ENCODE data around the gene ENTHD1.
"Not testable (repeated sequence)": the region's sequence is repeated elsewhere in the genome, so short reads cannot be mapped to it uniquely, and the experiment has no call there.

ENTHD1 gene

DNA sequence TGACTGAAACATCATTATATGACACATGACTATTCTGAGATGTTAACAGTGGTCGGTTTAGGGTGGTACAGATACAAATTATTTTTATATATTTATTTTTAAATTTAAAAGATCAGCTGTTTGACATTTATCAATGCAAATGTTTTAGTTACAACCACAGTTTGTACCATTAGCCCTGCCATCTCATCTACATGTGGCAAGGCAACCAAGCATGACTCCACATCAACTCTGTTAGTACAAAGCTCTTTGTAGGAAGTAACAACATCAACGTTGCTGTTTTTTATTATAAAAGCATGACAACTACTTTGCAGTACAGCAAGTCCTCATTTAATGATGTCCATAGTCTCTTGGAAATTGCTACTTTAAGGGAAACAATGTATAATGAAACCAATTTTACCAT lies 40.8 kb downstream of the ENTHD1 start:
- no peak for DNase-seq (ENCODE audit: extremely low read depth in 1 of 2, low read depth in 1 of 2)

DNA sequence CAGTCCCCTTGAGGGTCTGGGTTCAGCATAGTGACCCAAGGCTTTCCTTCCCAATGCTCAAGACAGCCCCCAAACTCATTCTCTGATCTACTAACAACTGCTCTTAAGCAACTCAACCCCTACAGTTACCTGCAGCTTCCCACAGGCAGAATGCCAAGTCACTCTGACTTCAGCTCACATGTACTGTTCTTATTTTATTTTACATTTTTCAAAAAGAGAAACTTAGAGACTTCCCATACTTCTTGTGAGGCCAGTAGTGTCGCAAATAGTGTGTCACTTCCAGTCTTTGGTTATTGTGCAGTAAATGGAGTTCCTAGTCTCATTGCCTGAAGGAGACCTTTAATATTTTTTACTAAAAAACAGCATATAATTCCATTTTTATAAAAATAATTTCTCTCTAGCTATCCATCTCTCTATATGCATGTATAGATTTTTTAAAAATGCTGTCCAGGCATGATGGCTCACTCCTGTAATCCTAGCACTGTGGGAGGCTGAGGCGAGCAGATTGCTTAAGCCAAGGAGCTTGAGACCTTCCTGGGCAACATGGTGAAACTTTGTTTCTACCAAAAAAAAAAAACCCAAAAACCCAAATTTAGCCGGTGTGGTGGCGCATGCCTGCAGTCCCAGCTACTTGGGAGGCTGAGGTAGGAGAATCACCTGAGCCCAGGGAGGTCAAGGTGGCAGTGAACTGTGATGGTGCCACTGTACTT lies 41.8 kb downstream of the ENTHD1 start:
- DNase-seq (ENCODE audit: extremely low read depth in 1 of 2, low read depth in 1 of 2) = no peak

DNA sequence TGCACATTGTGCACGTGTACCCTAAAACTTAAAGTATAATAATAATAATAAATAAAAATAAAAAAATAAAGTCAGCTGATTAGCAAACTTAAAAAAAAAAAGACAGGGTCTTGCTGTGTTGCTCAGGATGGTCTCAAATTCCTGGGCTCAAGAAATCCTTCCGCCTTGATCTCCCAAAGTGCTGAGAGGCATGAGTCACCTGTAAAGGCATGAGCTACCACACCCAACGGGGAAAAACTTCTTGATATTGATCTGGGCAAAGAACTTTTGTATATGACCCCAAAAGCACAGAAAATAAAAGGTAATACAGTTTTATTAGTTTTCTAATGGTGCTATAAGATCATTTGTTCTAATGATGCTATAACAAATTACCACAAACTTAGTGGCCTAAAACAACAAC lies 46.1 kb downstream of the ENTHD1 start:
- no peak for DNase-seq (ENCODE audit: extremely low read depth in 1 of 2, low read depth in 1 of 2)

DNA sequence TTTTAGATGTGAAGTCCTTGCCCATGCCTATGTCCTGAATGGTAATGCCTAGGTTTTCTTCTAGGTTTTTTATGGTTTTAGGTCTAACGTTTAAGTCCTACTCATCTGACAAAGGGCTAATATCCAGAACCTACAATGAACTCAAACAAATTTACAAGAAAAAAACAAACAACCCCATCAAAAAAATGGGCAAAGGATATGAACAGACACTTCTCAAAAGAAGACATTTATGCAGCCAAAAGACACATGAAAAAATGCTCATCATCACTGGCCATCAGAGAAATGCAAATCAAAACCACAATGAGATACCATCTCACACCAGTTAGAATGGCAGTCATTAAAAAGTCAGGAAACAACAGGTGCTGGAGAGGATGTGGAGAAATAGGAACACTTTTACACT lies 47.0 kb downstream of the ENTHD1 start:
- not testable (repeated sequence) for DNase-seq (ENCODE audit: extremely low read depth in 1 of 2, low read depth in 1 of 2)

DNA sequence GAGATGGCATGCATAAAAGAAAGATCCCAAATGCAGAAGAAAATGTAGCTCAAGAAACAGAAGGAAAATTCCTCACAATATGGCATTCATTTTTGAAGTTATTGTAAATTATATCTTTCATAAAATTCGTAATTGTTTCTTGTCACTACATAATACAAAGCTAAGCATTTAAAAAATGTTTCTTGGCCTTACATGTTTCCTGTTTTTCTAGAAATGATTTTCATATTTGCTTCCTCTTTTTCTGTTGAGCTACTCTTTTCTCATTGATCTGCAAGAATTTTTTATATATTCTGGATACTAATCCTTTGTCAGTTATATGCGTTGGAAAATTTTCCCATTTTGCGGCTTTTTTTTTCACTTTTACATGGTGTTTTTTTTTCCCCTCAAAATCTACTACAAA lies 48.0 kb downstream of the ENTHD1 start:
- DNase-seq (ENCODE audit: extremely low read depth in 1 of 2, low read depth in 1 of 2) = no peak

DNA sequence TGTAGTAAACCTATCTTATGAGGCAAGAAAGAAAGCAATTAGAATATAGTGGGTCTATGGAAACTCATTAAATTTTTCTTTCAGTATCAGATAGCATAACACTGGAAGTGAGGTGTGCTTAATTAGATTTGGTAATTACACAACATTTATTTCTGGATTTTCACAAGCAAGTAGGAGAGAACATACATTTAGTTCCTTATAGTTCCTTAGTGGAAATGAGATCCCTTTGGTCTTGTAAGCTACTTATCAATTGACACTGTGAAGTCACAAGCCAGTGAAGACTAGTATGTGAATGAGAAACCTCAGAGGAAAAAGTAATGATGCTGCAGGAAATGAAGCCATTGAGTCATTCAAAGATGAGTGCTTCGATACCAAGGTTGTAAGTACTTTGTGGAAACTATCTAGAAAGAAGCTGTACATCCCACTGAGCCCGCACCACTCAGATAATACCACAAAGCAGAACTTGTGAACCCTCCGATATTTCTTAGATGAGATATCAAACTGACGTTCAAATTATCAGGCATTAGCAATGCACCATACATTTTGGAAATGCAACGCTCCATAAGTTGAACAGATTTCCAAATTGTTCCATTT lies 53.5 kb downstream of the ENTHD1 start:
- no peak for DNase-seq (ENCODE audit: extremely low read depth in 1 of 2, low read depth in 1 of 2)

DNA sequence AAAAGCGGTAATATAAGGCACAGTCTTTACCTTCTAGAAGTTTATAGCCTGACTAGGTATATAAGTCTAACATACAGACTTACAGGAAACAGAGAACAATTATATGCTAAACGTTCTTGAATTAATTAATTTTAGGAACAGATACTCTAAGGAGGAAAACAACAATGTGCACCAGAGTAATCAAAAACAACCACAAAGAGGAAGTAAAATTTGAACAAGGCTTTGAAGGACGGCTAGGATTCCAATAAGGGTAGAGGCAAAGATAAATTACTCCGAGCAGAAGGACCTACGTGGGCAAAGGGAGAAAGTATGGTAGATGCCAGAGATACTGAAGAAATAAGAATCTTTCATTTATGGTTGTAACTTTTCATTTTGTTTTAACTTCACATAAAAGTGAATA lies 54.4 kb downstream of the ENTHD1 start:
- no peak for DNase-seq (ENCODE audit: extremely low read depth in 1 of 2, low read depth in 1 of 2)

DNA sequence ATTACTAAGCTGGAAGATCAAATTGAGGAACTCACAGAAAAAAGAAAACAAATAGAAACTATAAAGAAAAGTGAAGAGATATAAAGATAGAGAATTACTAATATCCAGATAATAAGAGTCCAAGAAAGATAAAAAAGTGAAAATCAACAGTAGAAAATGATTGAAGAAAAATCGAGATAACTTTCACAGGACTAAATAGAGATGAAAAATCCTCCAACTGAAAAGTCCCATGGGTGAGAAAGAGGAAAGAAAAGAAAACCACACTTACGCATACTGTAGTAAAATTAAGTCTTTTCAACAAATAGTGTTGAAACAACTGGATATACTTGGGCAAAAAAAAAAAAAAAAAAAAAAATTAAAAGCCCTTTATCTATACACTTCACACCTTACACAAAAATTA lies 60.0 kb downstream of the ENTHD1 start:
- DNase-seq (ENCODE audit: extremely low read depth in 1 of 2, low read depth in 1 of 2) = no peak

DNA sequence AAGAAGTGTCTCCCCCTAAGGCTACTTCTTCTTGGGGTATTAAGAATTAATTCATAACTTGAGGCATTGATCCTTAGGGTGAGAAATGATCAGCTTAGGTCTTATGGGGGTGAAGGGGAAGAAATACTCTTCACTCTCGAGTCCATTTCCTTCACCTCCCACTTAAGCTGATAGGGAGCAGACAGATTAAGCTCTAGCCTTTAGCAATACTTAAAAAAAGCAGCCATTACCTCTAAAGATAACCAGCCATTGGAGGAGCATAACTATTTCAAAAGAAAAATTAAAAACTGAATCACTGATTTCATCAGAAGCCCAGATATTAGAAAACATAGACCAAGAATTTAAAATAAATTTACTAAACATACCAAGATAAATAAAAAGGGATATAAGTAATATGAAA lies 60.5 kb downstream of the ENTHD1 start:
- DNase-seq (ENCODE audit: extremely low read depth in 1 of 2, low read depth in 1 of 2) = no peak

DNA sequence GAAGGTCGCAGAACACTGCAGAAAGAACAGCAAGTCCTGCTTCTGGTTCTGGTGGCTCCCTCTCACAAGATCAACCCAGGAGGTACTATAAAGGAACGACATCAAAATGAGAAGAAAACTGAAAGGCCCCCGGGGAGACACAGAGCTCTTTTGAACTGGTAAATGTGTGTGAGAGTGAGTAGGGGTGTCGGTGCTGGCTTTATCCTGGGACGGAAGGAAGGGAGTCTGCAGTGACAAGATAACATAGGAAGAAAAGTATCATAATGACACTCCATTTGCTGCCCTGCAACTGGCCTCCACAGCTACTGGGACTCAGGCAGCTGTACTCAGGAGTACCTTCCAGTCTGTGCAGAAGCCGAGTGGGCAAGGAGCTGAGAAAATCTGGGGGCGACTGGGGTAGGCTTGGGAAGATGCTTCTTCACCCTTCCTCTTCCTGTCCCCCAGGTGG lies 60.9 kb downstream of the ENTHD1 start:
- no peak for DNase-seq (ENCODE audit: extremely low read depth in 1 of 2, low read depth in 1 of 2)

DNA sequence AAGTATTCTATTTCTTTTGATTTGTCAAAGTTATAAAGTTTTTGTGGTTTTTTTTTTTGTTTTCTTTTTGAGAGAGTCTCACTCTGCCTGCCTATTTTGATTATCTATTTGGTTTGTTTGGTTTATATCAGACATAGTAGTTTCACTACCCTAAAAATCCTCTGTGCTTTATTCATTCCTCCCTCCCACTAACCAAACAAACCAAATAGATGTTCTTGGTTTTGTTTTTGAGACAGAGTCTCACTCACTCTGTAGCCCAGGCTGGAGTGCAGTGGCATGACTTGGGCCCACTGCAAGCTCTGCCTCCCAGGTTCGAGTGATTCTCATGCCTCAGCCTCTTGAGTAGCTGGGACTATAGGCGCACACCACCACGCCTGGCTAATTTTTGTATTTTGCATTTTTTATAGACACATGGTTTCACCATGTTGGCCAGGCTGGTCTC lies 67.9 kb downstream of the ENTHD1 start:
- no peak for DNase-seq (ENCODE audit: extremely low read depth in 1 of 2, low read depth in 1 of 2)

DNA sequence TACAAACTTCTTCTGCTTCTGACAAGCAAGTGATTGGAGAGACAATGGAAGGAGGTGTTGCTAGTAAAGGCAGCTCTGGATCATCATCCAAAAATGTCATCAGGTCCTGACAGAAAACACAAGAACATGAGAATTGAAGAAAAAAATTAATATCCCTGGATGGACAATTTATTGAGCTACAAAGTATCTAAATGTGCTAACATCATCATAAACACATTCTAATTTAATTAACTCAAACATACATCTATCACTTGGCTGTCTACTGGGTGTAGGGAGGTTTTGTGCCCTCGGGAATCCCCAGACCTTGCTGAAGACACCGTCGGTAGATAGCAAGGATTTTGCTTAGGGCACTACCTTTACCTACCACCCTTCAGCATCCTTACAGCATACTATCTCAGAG lies 72.6 kb downstream of the ENTHD1 start:
- DNase-seq (ENCODE audit: extremely low read depth in 1 of 2, low read depth in 1 of 2) = no peak

DNA sequence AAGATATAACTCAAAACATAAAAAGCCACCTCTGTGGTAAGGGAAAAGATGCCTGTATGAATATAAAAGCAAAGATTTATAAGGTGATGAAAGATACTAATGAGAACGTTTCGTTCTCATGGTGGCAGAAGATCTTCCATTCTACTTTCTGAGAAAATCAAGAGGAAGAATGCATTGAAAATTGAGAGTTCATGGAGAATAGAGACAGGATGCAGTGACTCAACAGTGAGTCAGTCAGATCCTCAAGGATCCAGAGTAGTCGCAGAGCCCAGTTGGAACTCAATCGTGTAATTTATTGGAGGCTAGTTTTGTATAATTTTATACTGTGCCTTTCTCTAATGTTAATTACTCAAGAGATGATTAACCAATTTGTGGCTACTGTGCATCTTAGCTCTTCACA lies 73.3 kb downstream of the ENTHD1 start:
- no peak for DNase-seq (ENCODE audit: extremely low read depth in 1 of 2, low read depth in 1 of 2)

DNA sequence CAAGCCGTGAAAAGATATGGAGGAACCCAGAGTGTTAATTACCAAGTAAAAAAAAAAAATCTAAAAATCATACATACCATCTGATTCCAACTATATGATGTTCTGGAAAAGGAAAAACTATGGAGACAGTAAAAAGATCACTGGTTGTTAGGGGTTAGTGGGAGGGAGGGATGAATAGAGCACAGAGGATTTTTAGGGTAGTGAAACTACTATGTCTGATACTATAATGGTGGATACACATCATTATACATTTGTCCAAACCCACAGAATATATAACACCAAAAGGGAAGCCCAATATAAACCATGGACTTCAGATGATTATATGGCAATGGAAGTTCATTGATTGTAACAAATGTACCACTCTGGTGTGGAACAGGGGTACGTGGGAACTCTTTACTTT lies 74.1 kb downstream of the ENTHD1 start:
- DNase-seq (ENCODE audit: extremely low read depth in 1 of 2, low read depth in 1 of 2) = no peak

DNA sequence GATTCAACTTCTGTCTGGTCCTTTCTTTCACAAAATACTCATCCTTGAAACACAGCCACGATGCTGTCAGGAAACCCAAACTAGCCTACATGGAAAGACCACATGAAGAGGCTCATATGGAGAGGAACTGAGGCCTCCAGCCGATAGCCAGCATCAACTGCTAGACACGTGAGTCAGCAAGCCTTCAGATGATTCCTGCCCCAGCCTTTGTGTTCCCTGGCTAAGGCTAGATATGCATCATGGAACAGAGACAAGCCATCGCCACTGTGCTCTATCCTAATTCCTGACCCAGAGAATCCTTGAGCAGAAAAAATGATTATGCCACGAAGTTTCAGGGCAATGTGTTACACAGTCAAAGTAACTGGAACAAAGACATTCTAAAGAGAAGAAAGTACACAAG lies 75.5 kb downstream of the ENTHD1 start:
- DNase-seq (ENCODE audit: extremely low read depth in 1 of 2, low read depth in 1 of 2) = no peak

DNA sequence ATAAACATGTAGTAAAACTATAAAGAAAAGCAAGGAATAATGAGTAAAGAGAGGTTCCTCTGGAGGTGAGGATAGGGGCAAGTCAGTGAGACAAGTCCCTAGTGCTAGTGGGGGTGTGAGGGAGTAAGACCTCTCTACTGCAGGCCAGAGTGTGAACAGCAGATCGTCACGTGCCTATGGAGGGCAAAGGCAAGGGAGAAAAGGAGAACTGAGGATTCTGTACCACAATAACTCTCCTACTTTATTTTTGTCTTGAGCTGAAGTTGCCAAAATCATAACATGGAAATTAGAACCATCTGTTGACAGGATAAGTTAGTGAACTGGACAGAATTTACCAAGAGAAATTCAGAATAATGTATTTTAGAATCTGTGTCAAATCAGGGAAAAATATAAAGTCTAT lies 77.6 kb downstream of the ENTHD1 start:
- DNase-seq (ENCODE audit: extremely low read depth in 1 of 2, low read depth in 1 of 2) = no peak

DNA sequence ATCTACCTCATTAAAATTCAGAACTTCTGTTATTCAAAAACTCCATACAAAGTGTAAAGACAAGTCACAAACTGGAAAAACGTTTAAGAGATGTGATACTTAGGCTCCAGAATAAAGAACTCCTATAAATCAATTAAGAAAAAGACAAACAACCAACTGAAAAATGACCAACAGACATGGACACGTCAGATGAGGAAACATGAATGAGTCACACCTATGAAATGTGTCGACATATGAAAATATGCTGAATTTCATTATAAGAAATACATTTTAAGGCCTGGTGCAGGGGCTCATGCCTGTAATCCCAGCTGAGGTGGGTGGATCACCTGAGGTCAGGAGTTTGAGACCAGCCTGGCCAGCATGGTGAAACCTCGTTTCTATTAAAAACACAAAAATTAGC lies 78.7 kb downstream of the ENTHD1 start:
- DNase-seq (ENCODE audit: extremely low read depth in 1 of 2, low read depth in 1 of 2) = no peak

DNA sequence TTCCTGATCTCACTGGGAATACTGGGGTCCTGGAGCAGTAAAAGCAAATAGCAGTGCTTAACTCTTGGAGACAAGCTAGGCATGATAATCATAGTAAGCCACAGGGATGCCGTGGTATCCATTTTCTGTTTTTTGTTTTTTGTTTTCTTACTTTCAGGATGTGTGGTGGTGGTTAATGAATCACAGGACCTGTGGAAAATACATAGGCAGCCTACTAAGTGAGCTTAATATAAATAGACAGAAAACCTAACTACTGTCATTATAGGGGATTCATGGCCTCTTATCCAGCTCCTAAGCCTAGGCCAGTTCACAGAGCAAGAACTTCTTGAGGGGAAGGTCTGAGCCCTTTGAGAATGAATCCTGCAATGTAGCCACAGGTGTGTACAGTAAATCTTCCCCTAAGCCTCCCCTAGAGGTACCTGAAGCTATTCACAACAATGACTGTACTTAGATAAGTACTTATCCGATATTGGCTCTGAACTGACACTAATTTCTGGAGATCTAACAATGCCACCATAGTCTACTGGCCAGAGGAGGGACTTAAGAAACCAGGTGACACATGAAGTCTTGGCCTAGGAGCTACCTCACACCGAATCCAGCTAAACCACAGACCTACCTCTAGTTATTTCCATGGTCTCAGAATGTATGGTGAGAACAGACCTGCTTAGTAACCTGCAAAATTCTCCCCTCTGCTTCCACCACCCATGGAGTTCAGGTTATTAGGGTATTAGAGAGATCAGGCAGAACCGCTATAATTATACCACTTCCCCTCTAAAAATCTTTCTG lies 83.6 kb downstream of the ENTHD1 start:
- no peak for DNase-seq (ENCODE audit: extremely low read depth in 1 of 2, low read depth in 1 of 2)

DNA sequence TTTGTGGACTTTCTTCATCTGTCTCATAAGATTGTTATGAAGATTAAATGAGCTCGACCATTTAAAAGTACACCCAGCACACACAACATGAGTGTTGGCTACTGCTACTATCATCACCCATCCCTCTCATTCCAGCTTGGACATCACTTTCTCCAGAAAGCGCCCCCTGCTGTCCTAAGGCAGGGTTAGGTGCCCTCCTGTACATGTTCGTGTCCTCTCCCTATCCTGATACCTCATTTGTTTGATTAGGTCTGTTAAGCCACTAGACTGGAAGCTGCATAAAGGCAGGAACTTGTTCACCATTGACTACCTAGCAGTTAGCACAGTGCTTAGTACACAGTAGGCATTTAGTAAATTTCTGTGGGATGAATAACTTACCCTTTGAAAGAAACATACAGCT lies 85.5 kb downstream of the ENTHD1 start:
- DNase-seq (ENCODE audit: extremely low read depth in 1 of 2, low read depth in 1 of 2) = peak in 1 of 2 donors; percentile 8

DNA sequence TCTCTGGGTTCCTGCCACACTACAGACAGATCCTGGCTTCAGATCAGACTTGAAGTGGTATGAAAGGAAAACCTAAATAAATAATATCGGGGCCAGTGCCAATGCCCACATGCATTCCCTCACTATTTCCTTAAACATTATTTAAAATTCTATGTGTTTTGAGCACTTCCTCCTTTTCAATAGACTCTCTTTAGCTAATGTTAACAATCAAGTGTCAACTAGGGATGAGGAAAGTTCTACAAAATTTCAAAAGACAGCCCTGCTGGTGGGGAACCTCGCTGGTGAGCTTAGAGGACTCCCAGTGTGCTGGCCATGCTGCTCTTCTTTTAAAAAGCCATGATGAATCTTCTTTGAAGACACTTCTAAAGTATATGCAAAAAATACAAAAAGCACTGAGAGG lies 87.5 kb downstream of the ENTHD1 start:
- no peak for DNase-seq (ENCODE audit: extremely low read depth in 1 of 2, low read depth in 1 of 2)

DNA sequence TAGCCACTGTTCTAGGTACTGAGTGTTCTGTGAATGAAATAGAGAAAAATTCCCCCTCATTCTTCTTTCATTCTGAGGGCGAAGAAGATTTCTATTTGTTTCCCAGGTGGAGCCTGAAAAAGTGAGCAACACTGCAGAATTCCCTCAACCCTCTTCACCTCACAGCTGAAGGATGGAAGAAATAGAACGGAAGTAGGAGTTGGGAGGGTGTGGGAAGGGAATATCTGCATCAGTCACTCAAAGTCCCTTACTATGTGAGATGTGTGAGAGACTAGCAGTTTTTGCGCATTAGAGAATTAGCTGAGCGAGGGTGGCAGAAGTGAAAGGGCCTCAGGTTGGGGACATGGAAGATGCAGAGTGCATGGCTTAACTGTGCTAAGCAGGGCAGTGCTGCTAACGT lies 88.4 kb downstream of the ENTHD1 start:
- DNase-seq (ENCODE audit: extremely low read depth in 1 of 2, low read depth in 1 of 2) = no peak

DNA sequence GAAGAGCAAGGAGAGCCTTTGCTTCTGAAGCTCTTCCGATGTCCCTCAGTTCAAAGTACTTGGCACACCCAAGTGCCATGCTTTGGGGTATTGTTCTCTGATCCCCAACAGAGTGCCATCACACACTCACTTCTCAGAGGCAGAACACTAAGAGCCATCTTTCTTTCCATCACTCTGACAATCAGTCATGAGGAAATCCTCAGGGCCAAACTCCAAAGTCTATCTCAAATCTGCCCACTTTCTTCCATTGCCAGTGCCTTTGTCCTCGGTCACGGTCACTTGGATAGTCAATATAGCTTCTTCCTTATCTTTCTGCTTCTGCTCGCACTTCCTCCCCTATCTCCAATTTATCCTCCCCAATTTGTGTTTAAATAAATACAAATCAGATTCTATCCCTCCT lies 90.9 kb downstream of the ENTHD1 start:
- DNase-seq (ENCODE audit: extremely low read depth in 1 of 2, low read depth in 1 of 2) = no peak
